Caco-2 (cell line): Measurements from ENCODE around the gene PNPT1. TPM values are rescaled to one million over a fixed set of nuclear protein-coding genes. Genes with fewer than 3 reads are reported as not detected.
"Not testable (repeated sequence)": the region's sequence is repeated elsewhere in the genome, so short reads cannot be mapped to it uniquely, and the experiment has no call there.

Experiments
- BruUV-seq: library from RNA; stranded (reverse); fragments of 400-500 nt; replicated peaks from 2 replicates; lab custom pipeline; 2021; lab: Mats Ljungman, UMichigan
- CTCF ChIA-PET: fragments of 300-600 bp; sonication (Branson Sonifier 250); formaldehyde crosslinking; loops from one replicate; lab custom pipeline; 2022; ENCODE audit warnings: antibody characterized with exemption; lab: Charles Lee
- POLR2A ChIA-PET: fragments of 300-600 bp; sonication (Branson Sonifier 250); formaldehyde crosslinking; loops from one replicate; lab custom pipeline; 2022; ENCODE audit warnings: antibody characterized with exemption; lab: Charles Lee
- DNase-seq, 2 experiments: peaks; one replicate each; pipeline versions ENCODE4 v3.0.0 to v3.0.0-alpha.2; 2020 to 2022
- H3K27me3 ChIP-seq: replicated peaks from 2 replicates; pipeline ENCODE4 v1.6.0; 2011; ENCODE audit warnings: low read length; ENCODE audit not compliant: control insufficient read depth, insufficient read depth
- H3K36me3 ChIP-seq: 2 replicates; pipeline ENCODE4 v1.5.1; 2011; ENCODE audit warnings: low read length; ENCODE audit not compliant: control insufficient read depth, insufficient read depth
- H3K4me1 ChIP-seq: fragments of 250-450 bp; sonication (Bioruptor Pico); 2 replicates; pipeline ENCODE4 v1.5.1; 2020; ENCODE audit warnings: mild to moderate bottlenecking
- H3K4me3 ChIP-seq: 2 replicates; pipeline ENCODE4 v1.5.1; 2011; ENCODE audit warnings: low read depth, mild to moderate bottlenecking, control low read depth, low read length
- H3K9me3 ChIP-seq: fragments of 250-450 bp; sonication (Bioruptor Pico); 2 replicates; pipeline ENCODE4 v1.5.1; 2020; ENCODE audit warnings: mild to moderate bottlenecking, moderate library complexity
- H3K27ac Mint-ChIP-seq: one replicate; pipeline ENCODE4 v1.8.0; 2022; ENCODE audit warnings: mixed read lengths; ENCODE audit not compliant: unreplicated experiment
- H3K27me3 Mint-ChIP-seq: one replicate; pipeline ENCODE4 v1.8.0; 2022; ENCODE audit warnings: mixed read lengths; ENCODE audit not compliant: insufficient read depth, unreplicated experiment
- H3K36me3 Mint-ChIP-seq: one replicate; pipeline ENCODE4 v1.8.0; 2022; ENCODE audit warnings: mild to moderate bottlenecking, mixed read lengths; ENCODE audit not compliant: insufficient read depth, unreplicated experiment
- H3K4me1 Mint-ChIP-seq: one replicate; pipeline ENCODE4 v1.8.0; 2022; ENCODE audit warnings: low read depth, mixed read lengths; ENCODE audit not compliant: unreplicated experiment
- H3K4me3 Mint-ChIP-seq: one replicate; pipeline ENCODE4 v1.8.0; 2022; ENCODE audit warnings: mild to moderate bottlenecking, moderate library complexity, mixed read lengths; ENCODE audit not compliant: unreplicated experiment
- H3K9me3 Mint-ChIP-seq: one replicate; pipeline ENCODE4 v1.8.0; 2022; ENCODE audit warnings: mixed read lengths; ENCODE audit not compliant: unreplicated experiment
- CTCF ChIP-seq, 2 experiments: fragments of 200-600 bp in 1 of 2; IDR thresholded peaks; 1 replicate in 1 of 2; 2 replicates in 1 of 2; pipeline versions ENCODE4 v1.5.1 to v1.8.0; 2011 to 2022; ENCODE audit warnings: antibody characterized with exemption in 1 of 2, control low read depth in 1 of 2, inconsistent platforms in 1 of 2, low read depth in 1 of 2, low read length in 1 of 2, mild to moderate bottlenecking in 1 of 2, moderate library complexity in 1 of 2; ENCODE audit not compliant: insufficient read depth in 1 of 2, severe bottlenecking in 1 of 2, unreplicated experiment in 1 of 2
- intact Hi-C: fragments of 100-400 bp; cut with micrococcal nuclease; formaldehyde crosslinking; loops from one replicate; pipeline ENCODE4 v1.10.0; 2022; ENCODE audit not compliant: unreplicated experiment
- total RNA-seq: library from RNA; stranded (reverse); gene quantifications from 2 replicates; pipeline ENCODE4 v1.2.3, GENCODE V29; 2022

PNPT1 gene
- total RNA-seq, 1 experiment from 2014 or later, result 85.2 TPM

- Histone ChIP-seq H3K4me3 (no peak overlapping the region), H3K27me3 (no peaks in the 10 kb centered on the region), H3K4me1 (peaks cover 24% of the 10 kb centered on the region), H3K36me3 (no peaks in the 10 kb centered on the region; the same call in 1 of the 2 replicates), H3K9me3 (0 out of 2 replicates have a peak, but pooled peaks cover 2% of the 10 kb centered on the region)
- ChIA-PET POLR2A (no interaction called here), CTCF (interaction anchor here (0.7 to 1.4 kb wide), 2 partner anchors 52 to 241 kb away, joined by 3 read pairs; no protein-coding TSS in a partner anchor)
- Mint-ChIP-seq H3K4me3 (no peak overlapping the region), H3K9me3 (no peaks in the 10 kb centered on the region), H3K27me3 (no peaks in the 10 kb centered on the region), H3K36me3 (peaks cover 10% of the 10 kb centered on the region), H3K4me1 (peaks cover 28% of the 10 kb centered on the region), H3K27ac (no peak overlapping the region)
- intact Hi-C loops, result no loop called here
- no peak for DNase-seq
- no peak for TF ChIP-seq CTCF (IDR thresholded peaks at IDR 0.05; ENCODE audit: insufficient read depth in 1 of 2, low read depth in 1 of 2, low read length in 1 of 2, severe bottlenecking in 1 of 2, unreplicated experiment in 1 of 2)
- no TSS peak for BruUV-seq
These were observed 26.2 kb upstream of the PNPT1 start for GRCh38 chr2:55719852-55720251.

GRCh38 chr2:55718165-55719008, 24.7 kb upstream of the PNPT1 start:
- no peaks in the 10 kb centered on the region; the same call in 1 of the 2 replicates for H3K36me3 ChIP-seq
- Mint-ChIP-seq H3K4me1 (peaks cover 31% of the 10 kb centered on the region), H3K36me3 (peaks cover 10% of the 10 kb centered on the region), H3K4me3 (no peak overlapping the region), H3K27ac (no peak overlapping the region), H3K9me3 (no peaks in the 10 kb centered on the region), H3K27me3 (no peaks in the 10 kb centered on the region)
- H3K4me3 ChIP-seq, result no peak overlapping the region
- H3K4me1 ChIP-seq, result peaks cover 39% of the 10 kb centered on the region
- no TSS peak for BruUV-seq
- CTCF ChIA-PET, result interaction anchor here (1.0 to 1.2 kb wide), 2 partner anchors 53 to 295 kb away, joined by 3 to 4 read pairs; no protein-coding TSS in a partner anchor
- intact Hi-C loops, result loop anchor here (1.0 kb wide), 4 partner anchors 53 to 414 kb away; no protein-coding TSS in a partner anchor
- TF ChIP-seq CTCF (IDR thresholded peaks at IDR 0.05; ENCODE audit: insufficient read depth in 1 of 2, low read depth in 1 of 2, low read length in 1 of 2, severe bottlenecking in 1 of 2, unreplicated experiment in 1 of 2), result peak; percentile 79 to 90
- no peaks in the 10 kb centered on the region for H3K27me3 ChIP-seq
- POLR2A ChIA-PET, result no interaction called here
- DNase-seq, result peak; percentile 65 to 81
- 0 out of 2 replicates have a peak, but pooled peaks cover 3% of the 10 kb centered on the region for H3K9me3 ChIP-seq

GRCh38 chr2:55715626-55716025, 22.0 kb upstream of the PNPT1 start:
- Histone ChIP-seq H3K27me3 (no peaks in the 10 kb centered on the region), H3K9me3 (0 out of 2 replicates have a peak, but pooled peaks cover 3% of the 10 kb centered on the region), H3K4me1 (peaks cover 48% of the 10 kb centered on the region), H3K36me3 (no peaks in the 10 kb centered on the region; the same call in 1 of the 2 replicates), H3K4me3 (no peak overlapping the region)
- no peak for DNase-seq
- no peak overlapping the region for H3K4me3 Mint-ChIP-seq
- intact Hi-C loops, result no loop called here
- TF ChIP-seq CTCF (IDR thresholded peaks at IDR 0.05; ENCODE audit: insufficient read depth in 1 of 2, low read depth in 1 of 2, low read length in 1 of 2, severe bottlenecking in 1 of 2, unreplicated experiment in 1 of 2), result no peak
- H3K36me3 Mint-ChIP-seq, result peaks cover 6% of the 10 kb centered on the region
- no TSS peak for BruUV-seq
- POLR2A ChIA-PET, result no interaction called here
- CTCF ChIA-PET, result interaction anchor here (0.6 to 1.7 kb wide), 2 partner anchors 18 to 56 kb away, joined by 3 to 4 read pairs; no protein-coding TSS in a partner anchor
- H3K4me1 Mint-ChIP-seq, result peaks cover 46% of the 10 kb centered on the region
- no peaks in the 10 kb centered on the region for H3K27me3 Mint-ChIP-seq
- peak overlapping the region; percentile 39 for H3K27ac Mint-ChIP-seq
- H3K9me3 Mint-ChIP-seq, result no peaks in the 10 kb centered on the region

GRCh38 chr2:55715178-55715577, 21.5 kb upstream of the PNPT1 start:
- BruUV-seq, H3K27me3 ChIP-seq, H3K36me3 ChIP-seq, H3K27me3 Mint-ChIP-seq, H3K36me3 Mint-ChIP-seq, H3K9me3 ChIP-seq, POLR2A ChIA-PET, H3K4me3 ChIP-seq, intact Hi-C loops, H3K9me3 Mint-ChIP-seq, H3K4me3 Mint-ChIP-seq: not testable (repeated sequence)
- Mint-ChIP-seq H3K4me1 (peaks cover 48% of the 10 kb centered on the region), H3K27ac (peak overlapping the region; percentile 27)
- peak in 1 of 2 experiments; percentile 26 for DNase-seq
- CTCF ChIA-PET, result interaction anchor here (0.6 to 1.7 kb wide), 2 partner anchors 18 to 56 kb away, joined by 3 to 4 read pairs; no protein-coding TSS in a partner anchor
- H3K4me1 ChIP-seq, result peaks cover 48% of the 10 kb centered on the region
